ENCODE measurements around the gene ALG1. TPM values are rescaled to one million over a fixed set of nuclear protein-coding genes. Genes with fewer than 3 reads are reported as not detected.
A peak's percentile ranks its signal among the peaks of the same experiment; 100 is the strongest.
"Not testable (repeated sequence)": the region's sequence is repeated elsewhere in the genome, so short reads cannot be mapped to it uniquely, and the experiment has no call there.

ALG1 gene
- total RNA-seq, 2 donors from 2014 or later, result 15.0 to 16.7 TPM

GRCh38 chr16:5072334-5073278 is 963 bp downstream of the ALG1 start:
- peaks cover 3 to 4% of the 10 kb centered on the region in 2 donors for H3K36me3 Mint-ChIP-seq (ENCODE audit: insufficient read depth in 2 of 2)
- H3K9me3 Mint-ChIP-seq, result no peaks in the 10 kb centered on the region
- H3K4me1 Mint-ChIP-seq (ENCODE audit: low read depth), result peaks cover 27% of the 10 kb centered on the region
- H3K4me3 Mint-ChIP-seq, result peak overlapping the region; percentile 89 to 96
- no peaks in the 10 kb centered on the region for H3K27me3 Mint-ChIP-seq (ENCODE audit: low read depth)
- ATAC-seq (replicated peaks in 1 of 2) (no peak), DNase-seq (no peak)
- peak overlapping the region; percentile 84 for H3K27ac Mint-ChIP-seq

- Mint-ChIP-seq H3K27me3 (ENCODE audit: low read depth) (no peaks in the 10 kb centered on the region), H3K9me3 (no peaks in the 10 kb centered on the region), H3K4me3 (peak overlapping the region; percentile 89 to 96), H3K4me1 (ENCODE audit: low read depth) (peaks cover 27% of the 10 kb centered on the region), H3K36me3 (ENCODE audit: insufficient read depth in 2 of 2) (peaks cover 3 to 4% of the 10 kb centered on the region in 2 donors), H3K27ac (peak overlapping the region; percentile 6)
- DNase-seq (no peak), ATAC-seq (replicated peaks in 1 of 2) (no peak)
Observed at GRCh38 chr16:5073279-5073629, 1.6 kb downstream of the ALG1 start.

GRCh38 chr16:5073771-5074170 is 2.1 kb downstream of the ALG1 start:
- not testable (repeated sequence) for H3K36me3 Mint-ChIP-seq (ENCODE audit: insufficient read depth in 2 of 2); H3K27me3 Mint-ChIP-seq (ENCODE audit: low read depth); H3K27ac Mint-ChIP-seq

GRCh38 chr16:5075637-5076036 is 4.0 kb downstream of the ALG1 start:
- ATAC-seq (replicated peaks in 1 of 2) (no peak), DNase-seq (no peak)
- no peak overlapping the region for H3K27ac Mint-ChIP-seq
- no peak overlapping the region for H3K4me3 Mint-ChIP-seq
- no peaks in the 10 kb centered on the region for H3K9me3 Mint-ChIP-seq
- H3K27me3 Mint-ChIP-seq (ENCODE audit: low read depth), result no peaks in the 10 kb centered on the region
- H3K36me3 Mint-ChIP-seq (ENCODE audit: insufficient read depth in 2 of 2), result peaks cover 3 to 4% of the 10 kb centered on the region in 2 donors
- peaks cover 27% of the 10 kb centered on the region for H3K4me1 Mint-ChIP-seq (ENCODE audit: low read depth)

More at GRCh38 chr16:5073771-5074170, 2.1 kb downstream of the ALG1 start:
- not testable (repeated sequence) for ATAC-seq (replicated peaks in 1 of 2); DNase-seq; H3K9me3 Mint-ChIP-seq; H3K4me3 Mint-ChIP-seq
- H3K4me1 Mint-ChIP-seq (ENCODE audit: low read depth), result peaks cover 27% of the 10 kb centered on the region

GRCh38 chr16:5077304-5077703 is 5.7 kb downstream of the ALG1 start:
- Mint-ChIP-seq H3K4me1 (ENCODE audit: low read depth) (peaks cover 12% of the 10 kb centered on the region), H3K27ac (no peak overlapping the region), H3K9me3 (no peaks in the 10 kb centered on the region), H3K36me3 (ENCODE audit: insufficient read depth in 2 of 2) (peaks cover 3 to 4% of the 10 kb centered on the region in 2 donors), H3K27me3 (ENCODE audit: low read depth) (no peaks in the 10 kb centered on the region), H3K4me3 (no peak overlapping the region)
- ATAC-seq (replicated peaks in 1 of 2) (no peak), DNase-seq (no peak)

- Mint-ChIP-seq H3K27ac (no peak overlapping the region), H3K9me3 (no peaks in the 10 kb centered on the region), H3K36me3 (ENCODE audit: insufficient read depth in 2 of 2) (peaks cover 3 to 4% of the 10 kb centered on the region in 2 donors), H3K4me1 (ENCODE audit: low read depth) (no peaks in the 10 kb centered on the region), H3K4me3 (no peak overlapping the region), H3K27me3 (ENCODE audit: low read depth) (no peaks in the 10 kb centered on the region)
- DNase-seq (no peak), ATAC-seq (replicated peaks in 1 of 2) (no peak)
Observed at GRCh38 chr16:5078626-5079025, 7.0 kb downstream of the ALG1 start.

GRCh38 chr16:5080461-5080860 is 8.8 kb downstream of the ALG1 start:
- H3K27me3 Mint-ChIP-seq (ENCODE audit: low read depth); DNase-seq; H3K36me3 Mint-ChIP-seq (ENCODE audit: insufficient read depth in 2 of 2); H3K27ac Mint-ChIP-seq; H3K9me3 Mint-ChIP-seq; H3K4me3 Mint-ChIP-seq; ATAC-seq (replicated peaks in 1 of 2); H3K4me1 Mint-ChIP-seq (ENCODE audit: low read depth): not testable (repeated sequence)

- H3K27me3 Mint-ChIP-seq (ENCODE audit: low read depth); H3K36me3 Mint-ChIP-seq (ENCODE audit: insufficient read depth in 2 of 2); H3K4me1 Mint-ChIP-seq (ENCODE audit: low read depth); H3K4me3 Mint-ChIP-seq; H3K27ac Mint-ChIP-seq; DNase-seq; H3K9me3 Mint-ChIP-seq; ATAC-seq (replicated peaks in 1 of 2): not testable (repeated sequence)
Observed at GRCh38 chr16:5080996-5081395, 9.4 kb downstream of the ALG1 start.

GRCh38 chr16:5083646-5084045 is 12.0 kb downstream of the ALG1 start:
- H3K36me3 Mint-ChIP-seq (ENCODE audit: insufficient read depth in 2 of 2); H3K27ac Mint-ChIP-seq; H3K4me1 Mint-ChIP-seq (ENCODE audit: low read depth); H3K27me3 Mint-ChIP-seq (ENCODE audit: low read depth); ATAC-seq (replicated peaks in 1 of 2); H3K9me3 Mint-ChIP-seq; H3K4me3 Mint-ChIP-seq; DNase-seq: not testable (repeated sequence)

- not testable (repeated sequence) for H3K36me3 Mint-ChIP-seq (ENCODE audit: insufficient read depth in 2 of 2); H3K9me3 Mint-ChIP-seq; H3K4me1 Mint-ChIP-seq (ENCODE audit: low read depth); DNase-seq; H3K27me3 Mint-ChIP-seq (ENCODE audit: low read depth); H3K4me3 Mint-ChIP-seq; H3K27ac Mint-ChIP-seq; ATAC-seq (replicated peaks in 1 of 2)
Observed at GRCh38 chr16:5084099-5084731, 12.6 kb downstream of the ALG1 start.

GRCh38 chr16:5084802-5085201 is 13.2 kb downstream of the ALG1 start:
- H3K36me3 Mint-ChIP-seq (ENCODE audit: insufficient read depth in 2 of 2); ATAC-seq (replicated peaks in 1 of 2); H3K9me3 Mint-ChIP-seq; H3K27me3 Mint-ChIP-seq (ENCODE audit: low read depth); H3K4me3 Mint-ChIP-seq; H3K27ac Mint-ChIP-seq; H3K4me1 Mint-ChIP-seq (ENCODE audit: low read depth): not testable (repeated sequence)
- DNase-seq, result peak; percentile 57 to 59

- ATAC-seq (replicated peaks in 1 of 2); H3K36me3 Mint-ChIP-seq (ENCODE audit: insufficient read depth in 2 of 2); DNase-seq; H3K9me3 Mint-ChIP-seq; H3K27me3 Mint-ChIP-seq (ENCODE audit: low read depth); H3K4me1 Mint-ChIP-seq (ENCODE audit: low read depth); H3K4me3 Mint-ChIP-seq; H3K27ac Mint-ChIP-seq: not testable (repeated sequence)
Observed at GRCh38 chr16:5085716-5086115, 14.1 kb downstream of the ALG1 start.

GRCh38 chr16:5088086-5088790 is 16.6 kb downstream of the ALG1 start:
- peaks cover 12% of the 10 kb centered on the region for H3K4me1 Mint-ChIP-seq (ENCODE audit: low read depth)
- ATAC-seq (replicated peaks in 1 of 2); H3K9me3 Mint-ChIP-seq; H3K27ac Mint-ChIP-seq; H3K27me3 Mint-ChIP-seq (ENCODE audit: low read depth); DNase-seq; H3K4me3 Mint-ChIP-seq; H3K36me3 Mint-ChIP-seq (ENCODE audit: insufficient read depth in 2 of 2): not testable (repeated sequence)
